ENCODE data around the gene ADGRE2. TPM values are rescaled to one million over a fixed set of nuclear protein-coding genes. Genes with fewer than 3 reads are reported as not detected.
"Not testable (repeated sequence)": the region's sequence is repeated elsewhere in the genome, so short reads cannot be mapped to it uniquely, and the experiment has no call there.

ADGRE2 gene
- total RNA-seq, 1 experiment from 2014 or later: 0.23 TPM

DNA sequence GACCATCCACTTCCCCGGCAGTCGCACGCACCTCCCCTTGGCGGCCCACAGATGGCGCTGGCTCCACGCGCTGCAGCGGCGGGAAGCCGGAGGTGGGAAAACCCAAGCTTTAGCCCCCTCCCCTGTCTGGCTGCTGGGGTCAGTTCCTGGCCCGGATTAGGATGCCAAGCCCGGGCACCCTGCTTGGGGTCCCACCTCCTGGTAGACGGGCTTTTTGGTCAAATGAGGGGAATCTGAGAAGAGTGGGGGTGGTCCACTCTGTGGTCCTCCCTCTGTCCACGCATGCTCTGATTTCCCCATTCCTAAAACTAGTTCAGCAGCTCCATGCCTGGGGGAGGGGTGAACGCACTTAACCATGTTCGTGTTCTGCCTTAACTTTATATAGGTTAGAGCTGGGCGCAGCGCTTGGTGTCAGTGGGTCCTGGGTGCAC, 8.1 kb upstream of the ADGRE2 start:
- no peaks in the 10 kb centered on the region for H3K36me3 Mint-ChIP-seq (ENCODE audit: insufficient read depth, unreplicated experiment)
- H3K4me3 Mint-ChIP-seq (ENCODE audit: unreplicated experiment): no peak overlapping the region
- Histone ChIP-seq H3K27me3 (replicated peaks; ENCODE audit: control insufficient read depth, insufficient read depth, low read length) (no peaks in the 10 kb centered on the region), H3K36me3 (ENCODE audit: control insufficient read depth, insufficient read depth, low read length) (no peaks in the 10 kb centered on the region), H3K4me3 (ENCODE audit: low read depth, low read length) (no peak overlapping the region), H3K4me1 (no peaks in the 10 kb centered on the region), H3K9me3 (no peaks in the 10 kb centered on the region)
- DNase-seq: peak in 1 of 2 experiments; percentile 3
- intact Hi-C loops (cut with micrococcal nuclease; ENCODE audit: unreplicated experiment): loop anchor here (10.0 kb wide), 1 partner anchor 212 kb away; the partner anchor contains the start of gene NDUFB7
- no TSS peak for BruUV-seq (replicated peaks)
- H3K4me1 Mint-ChIP-seq (ENCODE audit: low read depth, unreplicated experiment): no peaks in the 10 kb centered on the region
- H3K27ac Mint-ChIP-seq (ENCODE audit: unreplicated experiment): no peak overlapping the region
- H3K9me3 Mint-ChIP-seq (ENCODE audit: unreplicated experiment): no peaks in the 10 kb centered on the region
- CTCF ChIA-PET: interaction anchor here (0.6 kb wide), 1 partner anchor 80 kb away, joined by 3 read pairs; no protein-coding TSS in a partner anchor
- no peaks in the 10 kb centered on the region for H3K27me3 Mint-ChIP-seq (ENCODE audit: insufficient read depth, unreplicated experiment)
- TF ChIP-seq, protein P1, sequence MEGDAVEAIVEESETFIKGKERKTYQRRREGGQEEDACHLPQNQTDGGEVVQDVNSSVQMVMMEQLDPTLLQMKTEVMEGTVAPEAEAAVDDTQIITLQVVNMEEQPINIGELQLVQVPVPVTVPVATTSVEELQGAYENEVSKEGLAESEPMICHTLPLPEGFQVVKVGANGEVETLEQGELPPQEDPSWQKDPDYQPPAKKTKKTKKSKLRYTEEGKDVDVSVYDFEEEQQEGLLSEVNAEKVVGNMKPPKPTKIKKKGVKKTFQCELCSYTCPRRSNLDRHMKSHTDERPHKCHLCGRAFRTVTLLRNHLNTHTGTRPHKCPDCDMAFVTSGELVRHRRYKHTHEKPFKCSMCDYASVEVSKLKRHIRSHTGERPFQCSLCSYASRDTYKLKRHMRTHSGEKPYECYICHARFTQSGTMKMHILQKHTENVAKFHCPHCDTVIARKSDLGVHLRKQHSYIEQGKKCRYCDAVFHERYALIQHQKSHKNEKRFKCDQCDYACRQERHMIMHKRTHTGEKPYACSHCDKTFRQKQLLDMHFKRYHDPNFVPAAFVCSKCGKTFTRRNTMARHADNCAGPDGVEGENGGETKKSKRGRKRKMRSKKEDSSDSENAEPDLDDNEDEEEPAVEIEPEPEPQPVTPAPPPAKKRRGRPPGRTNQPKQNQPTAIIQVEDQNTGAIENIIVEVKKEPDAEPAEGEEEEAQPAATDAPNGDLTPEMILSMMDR (IDR thresholded peaks at IDR 0.05; ENCODE audit: insufficient read depth in 1 of 2, low read depth in 1 of 2, low read length in 1 of 2, severe bottlenecking in 1 of 2, unreplicated experiment in 1 of 2): peak; percentile 11 to 40
- POLR2A ChIA-PET: no interaction called here

DNA sequence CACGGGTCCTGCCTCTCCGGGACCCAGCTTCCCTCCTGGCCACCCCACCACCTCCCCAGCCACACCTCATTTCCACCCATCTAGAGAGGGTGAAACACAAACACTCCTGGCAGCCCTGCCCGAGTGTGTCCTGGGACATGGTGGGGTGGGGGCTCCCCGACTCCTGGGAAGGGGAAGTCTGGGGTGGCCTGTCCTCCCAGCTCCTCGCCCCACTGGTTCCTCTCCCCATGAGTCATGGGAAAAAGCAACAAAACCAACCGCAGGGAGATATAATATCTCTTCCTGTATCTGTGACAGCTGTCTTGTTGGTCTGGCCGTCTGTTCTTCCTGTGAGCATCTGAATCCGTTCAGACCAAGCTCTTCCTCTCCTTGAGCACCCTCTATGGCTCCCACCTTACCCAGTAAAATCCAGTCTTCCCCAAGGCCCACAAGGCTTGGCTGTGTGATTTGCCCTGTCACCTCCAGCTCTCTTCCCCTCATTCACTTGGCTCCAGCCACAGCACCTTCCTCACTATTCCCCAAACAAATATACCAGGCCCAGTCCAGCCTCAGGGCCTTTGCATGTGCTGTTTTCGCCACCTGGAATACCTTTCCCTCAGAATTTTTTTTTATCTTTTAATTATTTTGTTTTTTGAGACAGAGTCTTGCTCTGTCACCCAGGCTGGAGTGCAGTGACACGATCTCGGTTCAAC, 6.9 kb upstream of the ADGRE2 start:
- H3K4me3 Mint-ChIP-seq (ENCODE audit: unreplicated experiment); BruUV-seq (replicated peaks); H3K36me3 Mint-ChIP-seq (ENCODE audit: insufficient read depth, unreplicated experiment); DNase-seq; H3K9me3 Mint-ChIP-seq (ENCODE audit: unreplicated experiment); H3K27me3 Mint-ChIP-seq (ENCODE audit: insufficient read depth, unreplicated experiment); H3K36me3 ChIP-seq (ENCODE audit: control insufficient read depth, insufficient read depth, low read length); POLR2A ChIA-PET; H3K9me3 ChIP-seq; H3K4me1 Mint-ChIP-seq (ENCODE audit: low read depth, unreplicated experiment); CTCF ChIA-PET; H3K4me1 ChIP-seq; H3K27ac Mint-ChIP-seq (ENCODE audit: unreplicated experiment); H3K27me3 ChIP-seq (replicated peaks; ENCODE audit: control insufficient read depth, insufficient read depth, low read length); H3K4me3 ChIP-seq (ENCODE audit: low read depth, low read length): not testable (repeated sequence)
- intact Hi-C loops (cut with micrococcal nuclease; ENCODE audit: unreplicated experiment): loop anchor here (10.0 kb wide), 1 partner anchor 210 kb away; the partner anchor contains the start of gene NDUFB7

DNA sequence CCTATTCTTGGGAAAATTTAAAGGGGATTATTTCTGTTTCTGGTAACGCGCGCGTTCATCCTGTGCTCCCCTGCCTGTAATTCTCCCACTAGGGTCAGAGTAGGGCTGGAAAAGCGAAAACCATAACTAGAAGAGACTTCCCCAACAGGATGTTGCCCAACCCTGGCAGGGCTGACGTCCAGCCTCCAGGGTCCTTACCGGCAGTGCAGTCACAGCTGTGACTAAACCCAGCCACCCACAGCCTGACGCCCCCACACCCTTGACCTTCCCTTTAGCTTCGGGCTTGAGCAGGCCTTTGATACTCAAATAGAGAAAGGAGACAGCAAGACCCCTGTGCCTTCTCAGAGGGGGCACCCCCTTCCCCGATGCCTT, 6.4 kb upstream of the ADGRE2 start:
- H3K36me3 ChIP-seq (ENCODE audit: control insufficient read depth, insufficient read depth, low read length); H3K4me3 Mint-ChIP-seq (ENCODE audit: unreplicated experiment); H3K27ac Mint-ChIP-seq (ENCODE audit: unreplicated experiment); H3K9me3 Mint-ChIP-seq (ENCODE audit: unreplicated experiment); BruUV-seq (replicated peaks); H3K27me3 ChIP-seq (replicated peaks; ENCODE audit: control insufficient read depth, insufficient read depth, low read length); H3K9me3 ChIP-seq; POLR2A ChIA-PET; H3K4me1 Mint-ChIP-seq (ENCODE audit: low read depth, unreplicated experiment); DNase-seq; H3K4me3 ChIP-seq (ENCODE audit: low read depth, low read length); CTCF ChIA-PET; H3K27me3 Mint-ChIP-seq (ENCODE audit: insufficient read depth, unreplicated experiment); H3K36me3 Mint-ChIP-seq (ENCODE audit: insufficient read depth, unreplicated experiment); H3K4me1 ChIP-seq: not testable (repeated sequence)
- intact Hi-C loops (cut with micrococcal nuclease; ENCODE audit: unreplicated experiment): loop anchor here (10.0 kb wide), 1 partner anchor 210 kb away; the partner anchor contains the start of gene NDUFB7

DNA sequence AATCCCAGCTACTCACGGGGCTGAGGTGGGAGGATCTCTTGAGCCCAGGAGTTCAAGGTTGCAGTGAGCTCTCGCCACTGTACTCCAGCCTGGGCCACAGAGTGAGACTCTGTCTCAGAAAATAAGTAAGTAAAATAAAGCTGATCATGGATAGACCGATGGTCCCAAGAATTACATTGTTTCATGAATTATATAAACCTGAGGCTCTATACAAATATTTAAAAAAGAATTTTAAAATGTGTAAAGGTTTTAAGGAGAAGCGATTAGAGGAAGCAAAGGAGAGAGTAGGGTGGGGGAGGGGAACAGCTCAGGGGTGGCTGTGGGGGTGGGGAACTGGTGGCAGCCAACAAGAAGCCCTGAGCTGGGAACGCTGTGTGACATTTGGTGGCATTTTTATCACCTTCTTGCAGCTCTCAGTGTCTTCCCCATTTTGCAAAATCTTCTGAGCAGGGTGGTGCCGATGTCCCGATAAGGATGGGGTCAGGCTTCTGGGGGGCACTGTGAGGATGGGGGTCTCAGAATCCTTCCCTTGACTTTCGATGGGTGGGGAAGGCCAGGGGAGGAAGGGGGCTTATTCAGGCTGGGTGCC, 5.1 kb upstream of the ADGRE2 start:
- H3K4me1 Mint-ChIP-seq (ENCODE audit: low read depth, unreplicated experiment); H3K27ac Mint-ChIP-seq (ENCODE audit: unreplicated experiment); H3K27me3 ChIP-seq (replicated peaks; ENCODE audit: control insufficient read depth, insufficient read depth, low read length); H3K9me3 ChIP-seq; H3K36me3 Mint-ChIP-seq (ENCODE audit: insufficient read depth, unreplicated experiment); H3K4me1 ChIP-seq; BruUV-seq (replicated peaks); CTCF ChIA-PET; DNase-seq; H3K9me3 Mint-ChIP-seq (ENCODE audit: unreplicated experiment); H3K4me3 Mint-ChIP-seq (ENCODE audit: unreplicated experiment); H3K36me3 ChIP-seq (ENCODE audit: control insufficient read depth, insufficient read depth, low read length); H3K4me3 ChIP-seq (ENCODE audit: low read depth, low read length); POLR2A ChIA-PET; H3K27me3 Mint-ChIP-seq (ENCODE audit: insufficient read depth, unreplicated experiment): not testable (repeated sequence)
- intact Hi-C loops (cut with micrococcal nuclease; ENCODE audit: unreplicated experiment): loop anchor here (10.0 kb wide), 1 partner anchor 209 kb away; the partner anchor contains the start of gene NDUFB7
